ENCODE data around the gene GLRA2.

GLRA2 gene

DNA sequence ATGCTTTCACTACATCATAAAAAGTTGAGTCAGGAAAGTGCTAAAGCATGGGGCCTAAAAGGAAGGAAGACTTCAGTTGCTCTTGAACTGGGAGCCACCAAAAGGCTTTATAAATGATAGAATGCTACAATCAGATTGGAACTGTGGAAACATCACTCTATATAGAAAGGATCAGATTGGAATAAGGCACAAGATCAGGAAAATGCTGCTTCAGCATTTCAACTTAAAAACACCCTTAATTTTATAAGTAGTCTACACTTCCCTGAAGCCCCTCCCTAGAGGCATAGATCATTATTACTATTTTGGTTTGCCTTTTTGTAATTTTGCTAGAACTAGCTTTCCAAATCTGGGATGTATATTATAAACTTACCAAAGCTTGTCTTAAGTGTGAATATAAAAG is 172.8 kb downstream of the GLRA2 start:
- no peak for DNase-seq (ENCODE audit: low spot score)

DNA sequence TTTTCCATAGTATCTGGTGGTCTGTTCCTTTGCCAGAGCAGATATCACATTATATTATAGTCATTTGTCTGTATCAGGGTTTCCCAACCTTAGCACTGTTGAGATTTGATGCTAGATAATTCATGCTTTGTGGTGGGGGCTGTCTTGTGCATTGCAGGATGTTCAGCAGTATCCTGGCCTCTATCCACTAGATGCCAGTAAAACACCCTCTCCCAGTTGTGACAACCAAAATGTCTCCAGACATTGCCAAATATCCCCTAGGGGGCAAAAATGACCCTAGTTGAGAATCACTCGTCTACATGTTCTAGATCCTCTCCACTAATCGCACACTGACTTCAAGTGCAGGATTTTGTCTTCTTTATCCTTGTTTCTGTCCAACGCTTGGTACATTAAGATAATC is 182.8 kb downstream of the GLRA2 start:
- no peak for DNase-seq (ENCODE audit: low spot score)

DNA sequence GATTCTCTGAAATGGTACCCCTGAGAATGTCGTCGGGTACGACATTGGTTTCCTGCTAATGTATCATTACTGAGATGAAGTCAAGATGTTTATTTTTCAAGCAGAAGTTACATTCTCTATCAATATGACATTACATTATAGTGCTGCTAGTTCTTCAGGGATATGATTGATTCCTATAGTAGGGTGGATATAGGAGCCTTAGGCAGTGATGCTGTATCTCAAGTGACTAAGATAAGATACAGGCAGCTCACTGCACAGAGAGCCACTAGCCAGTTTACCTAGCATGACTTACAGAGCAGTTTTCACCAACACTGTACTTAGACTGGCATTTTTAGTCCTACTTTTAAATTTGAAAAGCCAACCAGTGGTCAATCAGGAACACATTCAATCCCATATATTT is 188.6 kb downstream of the GLRA2 start:
- no peak for DNase-seq (ENCODE audit: low spot score)

DNA sequence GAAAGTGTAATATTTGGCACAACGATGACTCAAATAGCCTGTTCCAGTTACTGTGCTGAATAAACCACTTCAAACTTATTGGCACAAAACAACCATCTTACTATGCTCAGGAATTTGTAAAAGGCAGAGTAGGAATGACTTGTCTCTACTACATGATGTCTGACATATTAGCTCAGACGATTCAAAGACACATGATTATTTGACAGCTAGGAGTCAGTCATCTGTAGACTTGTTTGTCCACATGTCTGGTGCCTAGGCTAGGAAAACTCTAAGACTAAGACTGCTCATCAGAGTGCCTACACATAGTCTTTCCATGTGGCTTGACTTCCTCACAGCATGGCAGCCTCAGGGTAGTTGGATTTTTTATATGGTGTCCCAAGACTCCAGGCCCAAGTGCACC is 189.1 kb downstream of the GLRA2 start:
- DNase-seq (ENCODE audit: low spot score), result no peak

DNA sequence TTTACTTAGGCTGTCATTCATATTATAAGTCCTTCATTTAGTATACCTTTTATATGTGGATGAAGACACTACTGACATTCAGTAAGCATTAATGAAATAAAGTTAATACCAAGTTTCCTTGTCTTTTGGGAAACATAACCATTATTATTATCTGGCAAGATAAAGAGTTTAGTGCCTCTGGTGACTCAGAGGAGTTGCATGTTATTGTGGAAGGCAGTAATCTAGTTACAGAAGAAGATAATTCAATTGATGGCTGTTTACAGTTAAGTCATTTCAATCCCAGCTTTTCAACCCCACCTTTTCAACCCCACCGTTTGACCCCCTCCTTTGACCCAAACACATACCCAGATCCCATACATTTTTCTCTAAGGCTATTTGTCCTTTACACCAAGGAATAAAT is 199.7 kb downstream of the GLRA2 start:
- DNase-seq (ENCODE audit: low spot score), result no peak

DNA sequence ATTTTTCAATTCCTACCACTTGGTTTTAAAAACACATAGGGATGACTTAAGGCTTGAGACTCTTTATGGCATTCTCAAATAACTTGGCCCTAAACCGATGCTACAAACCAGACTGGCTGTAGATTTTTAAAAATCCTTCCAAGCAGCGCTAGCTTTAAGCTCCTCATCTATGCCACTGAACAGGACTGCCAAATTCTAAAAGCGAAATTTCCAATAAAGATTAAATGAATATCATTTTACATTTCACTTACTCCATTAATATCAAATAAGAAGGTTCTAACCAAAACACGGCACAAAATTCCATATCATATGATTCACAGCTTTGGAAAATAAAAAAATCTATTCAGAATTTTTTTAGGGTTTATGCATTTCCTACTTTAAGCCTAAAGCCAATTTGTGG is 209.3 kb downstream of the GLRA2 start:
- no peak for DNase-seq (ENCODE audit: low spot score)

DNA sequence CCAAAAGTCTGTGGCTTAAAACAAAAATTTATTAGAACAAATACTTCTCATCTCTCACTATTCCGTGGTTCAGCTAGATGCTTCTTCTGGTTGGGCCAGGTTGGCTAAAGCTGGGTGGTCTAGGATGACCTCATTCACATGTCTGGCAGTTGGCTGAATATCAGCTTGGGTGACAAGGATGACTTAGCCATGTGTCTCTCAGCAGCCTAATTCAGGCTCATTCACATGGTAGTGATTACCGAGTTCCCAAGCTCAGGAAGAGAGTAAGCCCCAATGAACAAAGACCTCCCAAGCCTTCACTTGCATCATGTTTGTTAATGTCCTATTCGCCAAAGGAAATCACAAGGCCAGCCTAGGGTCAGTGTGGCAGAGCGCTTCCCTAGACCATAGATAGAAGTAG is 224.1 kb downstream of the GLRA2 start:
- no peak for DNase-seq (ENCODE audit: low spot score)

DNA sequence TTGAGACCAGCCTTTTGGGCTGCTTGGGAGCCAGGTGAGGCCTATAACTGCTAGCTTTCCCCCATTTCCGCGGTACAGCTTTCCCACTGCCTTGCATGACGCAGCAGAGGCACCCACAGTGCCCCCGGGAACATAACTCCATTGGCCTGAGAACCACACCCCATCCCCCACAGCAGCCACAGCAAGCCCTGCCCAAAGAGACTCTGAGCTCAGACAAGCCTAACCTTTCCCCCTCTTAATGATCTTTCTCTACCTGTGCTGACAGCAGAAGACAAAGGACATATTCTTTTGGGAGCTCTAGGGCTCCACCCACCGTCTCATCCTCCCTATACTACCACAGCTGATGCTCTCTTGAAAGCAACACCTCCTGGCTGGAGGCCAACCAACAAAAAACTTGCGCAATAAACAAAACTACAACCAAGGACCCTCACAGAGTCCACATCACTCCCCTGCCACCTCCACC is 228.7 kb downstream of the GLRA2 start:
- DNase-seq (ENCODE audit: low spot score), result no peak

DNA sequence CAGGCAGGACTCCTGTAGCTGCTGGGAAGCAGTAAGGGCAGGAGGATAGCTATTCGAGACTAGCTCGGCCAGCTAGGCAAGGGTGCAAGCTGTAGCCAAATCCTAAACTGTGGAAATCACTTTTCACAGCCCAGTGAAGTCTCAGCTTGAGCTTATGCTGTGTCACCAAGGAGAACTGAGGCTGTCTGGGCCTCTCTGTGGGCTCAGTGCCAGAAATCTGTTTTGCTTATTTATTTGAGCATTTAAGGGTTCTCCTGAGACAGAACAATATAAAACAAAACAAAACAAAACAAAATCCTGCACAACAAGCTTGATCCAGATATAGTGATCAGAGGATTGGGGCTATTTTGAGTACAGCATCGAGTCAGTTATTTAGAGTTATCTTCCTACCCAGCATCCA is 246.1 kb downstream of the GLRA2 start:
- no peak for DNase-seq (ENCODE audit: low spot score)

DNA sequence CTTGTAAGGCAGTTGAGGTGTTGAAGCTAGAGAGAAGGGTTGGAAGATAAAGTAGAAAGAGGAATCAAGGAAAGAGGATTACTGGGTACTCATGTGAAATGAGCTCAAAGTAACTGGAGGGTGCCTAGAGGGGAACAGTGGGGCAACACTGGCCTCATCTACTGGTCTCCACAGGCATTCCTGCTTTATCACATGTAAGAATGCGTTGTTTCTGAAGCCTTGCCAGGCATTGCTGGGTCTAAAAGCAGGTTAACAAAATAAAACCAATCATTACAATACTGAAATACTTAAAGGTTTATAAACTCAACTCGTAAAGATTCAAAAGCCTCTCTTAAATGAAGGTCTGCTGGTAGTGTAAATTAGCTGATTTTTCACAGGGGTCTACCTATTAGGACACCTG is 247.6 kb downstream of the GLRA2 start:
- DNase-seq (ENCODE audit: low spot score), result no peak

DNA sequence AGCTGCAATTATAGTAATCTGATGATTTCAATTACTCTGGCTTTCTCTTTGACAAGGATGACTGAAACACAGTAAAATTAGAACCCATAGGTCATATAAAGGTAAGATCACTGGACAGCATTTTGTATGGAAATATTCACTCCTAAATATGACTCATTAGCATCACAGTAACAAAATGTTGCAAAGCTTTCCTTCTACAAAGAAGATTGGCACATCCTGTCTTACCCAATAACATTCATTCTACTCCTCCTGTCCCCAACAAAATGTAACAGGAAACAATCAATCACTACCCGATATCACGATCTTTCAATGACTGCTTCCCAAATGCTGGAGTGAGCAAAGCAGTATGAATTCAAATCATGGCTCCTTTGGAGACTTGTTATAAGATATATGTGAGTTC is 248.2 kb downstream of the GLRA2 start:
- no peak for DNase-seq (ENCODE audit: low spot score)

DNA sequence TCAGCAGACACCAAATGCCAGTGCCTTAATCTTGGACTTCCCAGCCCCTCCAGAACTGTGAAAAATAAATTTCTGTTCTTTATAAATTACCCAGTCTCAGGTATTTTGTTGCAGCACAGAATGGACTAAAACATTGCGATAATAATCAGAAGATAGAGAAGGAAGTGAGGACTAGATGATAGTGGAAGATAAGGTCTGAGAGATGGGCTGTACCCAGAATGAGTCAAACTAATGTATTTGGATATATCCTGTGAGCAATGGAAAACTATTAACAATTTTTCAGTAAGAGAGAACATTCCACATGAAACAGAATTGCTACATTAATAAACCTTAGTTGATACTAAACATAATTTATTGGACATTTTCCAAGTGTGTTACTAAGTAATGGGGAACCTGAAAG is 250.2 kb downstream of the GLRA2 start:
- DNase-seq (ENCODE audit: low spot score), result no peak
